Measurements from ENCODE around the gene SIRPB2. TPM values are rescaled to one million over a fixed set of nuclear protein-coding genes. Genes with fewer than 3 reads are reported as not detected.
"Not testable (repeated sequence)": the region's sequence is repeated elsewhere in the genome, so short reads cannot be mapped to it uniquely, and the experiment has no call there.

SIRPB2 gene
- total RNA-seq, 1 donor from 2014 or later, result not detected

DNA sequence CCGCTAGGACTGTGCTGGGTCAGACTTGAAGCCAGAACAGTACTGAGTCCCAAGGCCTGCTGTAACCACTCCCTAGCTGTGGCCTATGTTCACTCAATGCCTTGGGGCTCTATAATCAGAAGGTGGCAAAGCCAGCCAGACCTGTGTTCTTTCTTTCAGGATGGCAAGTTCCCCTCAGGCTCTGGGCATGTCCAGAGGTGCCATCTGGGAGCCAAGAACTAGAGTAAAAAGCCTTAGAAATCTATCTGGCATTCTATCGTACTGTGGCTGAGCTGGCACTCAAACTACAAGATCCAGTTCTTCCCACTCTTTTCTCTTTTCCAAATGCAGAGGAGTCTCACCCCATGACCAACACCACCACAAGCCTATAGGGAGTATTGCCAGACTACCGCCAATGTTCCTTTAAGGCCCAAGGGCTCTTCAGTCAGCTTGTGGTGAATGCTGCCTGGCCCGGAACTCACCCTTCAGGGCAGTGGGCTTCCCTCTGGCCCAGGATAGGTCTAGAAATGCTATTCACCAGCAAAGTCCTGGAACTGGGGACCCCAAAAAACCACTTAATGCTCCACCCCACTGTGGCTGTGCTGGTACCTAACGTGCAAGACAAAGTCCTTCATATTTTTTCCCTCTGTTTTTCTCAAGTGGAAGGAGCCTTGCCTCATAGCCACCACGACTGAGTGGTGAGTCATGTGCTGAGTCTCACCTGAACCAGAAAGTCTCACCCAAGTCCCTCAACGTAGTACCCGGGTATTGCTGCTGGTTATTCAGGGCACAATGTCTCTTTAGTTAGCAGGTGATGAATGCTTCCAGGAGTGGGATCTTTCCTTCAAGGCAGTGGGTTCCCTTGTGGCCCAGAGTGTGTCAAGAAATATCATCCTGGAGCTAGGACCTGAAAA, 8.6 kb upstream of the SIRPB2 start:
- H3K36me3 ChIP-seq (ENCODE audit: control insufficient read depth, insufficient read depth, low read length), result no peaks in the 10 kb centered on the region
- no peaks in the 10 kb centered on the region for H3K27me3 ChIP-seq (ENCODE audit: control insufficient read depth, insufficient read depth, low read length)
- no peak for DNase-seq (ENCODE audit: low read depth)
- TF ChIP-seq, protein P1, sequence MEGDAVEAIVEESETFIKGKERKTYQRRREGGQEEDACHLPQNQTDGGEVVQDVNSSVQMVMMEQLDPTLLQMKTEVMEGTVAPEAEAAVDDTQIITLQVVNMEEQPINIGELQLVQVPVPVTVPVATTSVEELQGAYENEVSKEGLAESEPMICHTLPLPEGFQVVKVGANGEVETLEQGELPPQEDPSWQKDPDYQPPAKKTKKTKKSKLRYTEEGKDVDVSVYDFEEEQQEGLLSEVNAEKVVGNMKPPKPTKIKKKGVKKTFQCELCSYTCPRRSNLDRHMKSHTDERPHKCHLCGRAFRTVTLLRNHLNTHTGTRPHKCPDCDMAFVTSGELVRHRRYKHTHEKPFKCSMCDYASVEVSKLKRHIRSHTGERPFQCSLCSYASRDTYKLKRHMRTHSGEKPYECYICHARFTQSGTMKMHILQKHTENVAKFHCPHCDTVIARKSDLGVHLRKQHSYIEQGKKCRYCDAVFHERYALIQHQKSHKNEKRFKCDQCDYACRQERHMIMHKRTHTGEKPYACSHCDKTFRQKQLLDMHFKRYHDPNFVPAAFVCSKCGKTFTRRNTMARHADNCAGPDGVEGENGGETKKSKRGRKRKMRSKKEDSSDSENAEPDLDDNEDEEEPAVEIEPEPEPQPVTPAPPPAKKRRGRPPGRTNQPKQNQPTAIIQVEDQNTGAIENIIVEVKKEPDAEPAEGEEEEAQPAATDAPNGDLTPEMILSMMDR (IDR thresholded peaks at IDR 0.05; ENCODE audit: insufficient read depth, low read length, poor library complexity, severe bottlenecking), result no peak
- H3K4me3 ChIP-seq (ENCODE audit: low read depth, low read length), result no peak overlapping the region

DNA sequence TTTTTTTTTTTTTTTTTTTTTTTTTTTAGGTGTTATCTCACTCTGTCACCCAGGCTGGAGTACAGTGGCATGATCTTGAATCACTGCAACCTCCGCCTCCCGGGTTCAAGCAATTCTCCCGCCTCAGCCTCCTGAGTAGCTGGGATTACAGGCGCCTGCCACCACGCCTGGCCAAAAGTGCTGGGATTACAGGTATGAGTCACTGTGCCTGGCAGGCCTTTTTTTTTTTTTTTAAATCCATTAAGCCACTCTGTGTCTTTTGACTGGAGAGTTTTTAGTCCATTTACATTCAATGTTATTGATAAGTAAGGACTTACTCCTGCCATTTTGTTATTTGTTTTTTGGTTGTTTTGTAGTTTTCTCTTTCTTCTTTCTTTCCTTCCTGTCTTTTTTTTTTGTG, 6.2 kb upstream of the SIRPB2 start:
- DNase-seq (ENCODE audit: low read depth); H3K36me3 ChIP-seq (ENCODE audit: control insufficient read depth, insufficient read depth, low read length); H3K4me3 ChIP-seq (ENCODE audit: low read depth, low read length): not testable (repeated sequence)

DNA sequence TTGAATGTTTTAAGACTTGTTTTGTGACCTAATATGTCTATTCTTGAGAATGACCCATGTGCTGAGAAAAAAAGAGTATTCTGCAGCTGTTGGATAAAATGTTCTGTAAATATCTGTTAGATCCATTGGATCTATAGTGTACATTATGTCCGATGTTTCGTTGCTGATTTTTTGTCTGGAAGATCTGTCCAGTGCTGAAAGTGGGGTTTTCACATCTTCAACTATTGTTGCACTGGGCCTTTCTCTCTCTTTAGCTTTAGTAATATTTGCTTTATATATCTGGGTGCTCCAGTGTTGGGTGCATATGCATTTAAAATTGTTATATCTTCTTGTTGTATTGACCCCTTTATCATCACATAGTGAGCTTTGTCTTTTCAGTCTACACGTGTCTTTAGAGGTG, 5.7 kb upstream of the SIRPB2 start:
- no peak overlapping the region for H3K4me3 ChIP-seq (ENCODE audit: low read depth, low read length)
- no peak for DNase-seq (ENCODE audit: low read depth)
- no peaks in the 10 kb centered on the region for H3K27me3 ChIP-seq (ENCODE audit: control insufficient read depth, insufficient read depth, low read length)
- TF ChIP-seq, protein P1 (IDR thresholded peaks at IDR 0.05; ENCODE audit: insufficient read depth, low read length, poor library complexity, severe bottlenecking), result no peak
- no peaks in the 10 kb centered on the region for H3K36me3 ChIP-seq (ENCODE audit: control insufficient read depth, insufficient read depth, low read length)

More for the DNA sequence above, 6.2 kb upstream of the SIRPB2 start:
- H3K27me3 ChIP-seq (ENCODE audit: control insufficient read depth, insufficient read depth, low read length), result not testable (repeated sequence)

DNA sequence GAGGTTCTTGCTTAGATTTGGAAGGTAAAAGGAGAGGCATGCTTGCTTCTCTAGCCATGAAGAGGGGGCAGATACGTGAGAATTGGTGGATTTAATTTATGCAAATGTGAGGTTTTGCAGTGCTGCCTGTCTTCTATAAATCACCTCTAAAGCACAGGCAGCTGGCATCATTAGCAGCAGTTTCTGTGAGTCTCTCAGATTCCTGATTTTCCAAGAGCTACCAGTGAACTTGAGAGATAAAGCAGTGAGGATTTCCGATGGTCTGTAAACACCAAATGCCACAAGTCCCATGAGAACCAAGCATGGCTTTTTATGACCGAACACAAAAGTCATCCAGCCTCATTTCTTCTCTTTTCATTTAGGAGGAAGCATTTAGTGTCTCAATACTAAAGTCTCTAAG, 3.2 kb upstream of the SIRPB2 start:
- TF ChIP-seq, protein P1 (IDR thresholded peaks at IDR 0.05; ENCODE audit: insufficient read depth, low read length, poor library complexity, severe bottlenecking), result no peak
- Histone ChIP-seq H3K4me3 (ENCODE audit: low read depth, low read length) (no peak overlapping the region), H3K27me3 (ENCODE audit: control insufficient read depth, insufficient read depth, low read length) (no peaks in the 10 kb centered on the region), H3K36me3 (ENCODE audit: control insufficient read depth, insufficient read depth, low read length) (no peaks in the 10 kb centered on the region)
- no peak for DNase-seq (ENCODE audit: low read depth)

DNA sequence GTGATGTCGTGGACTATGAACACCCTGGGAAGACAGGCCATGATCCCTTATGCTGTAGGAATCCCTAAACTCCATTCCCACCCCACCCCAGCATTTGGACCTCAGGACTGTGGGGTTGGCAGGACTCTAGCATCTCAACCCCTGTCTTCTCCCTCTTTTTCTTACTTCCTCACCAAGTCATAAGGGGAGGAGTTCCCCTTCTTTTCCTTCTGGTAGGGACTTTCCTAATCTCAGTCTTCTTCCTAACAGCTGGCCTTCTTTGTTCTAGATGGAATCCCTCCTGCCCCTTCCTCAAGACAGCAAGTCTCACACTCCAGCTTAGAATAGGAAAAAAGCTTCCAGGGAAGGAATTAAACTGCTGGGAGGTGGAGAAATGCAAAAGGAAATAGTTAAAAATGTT, 2.3 kb upstream of the SIRPB2 start:
- Histone ChIP-seq H3K36me3 (ENCODE audit: control insufficient read depth, insufficient read depth, low read length) (no peaks in the 10 kb centered on the region), H3K27me3 (ENCODE audit: control insufficient read depth, insufficient read depth, low read length) (no peaks in the 10 kb centered on the region), H3K4me3 (ENCODE audit: low read depth, low read length) (no peak overlapping the region)
- no peak for DNase-seq (ENCODE audit: low read depth)
- TF ChIP-seq, protein P1 (IDR thresholded peaks at IDR 0.05; ENCODE audit: insufficient read depth, low read length, poor library complexity, severe bottlenecking), result no peak

DNA sequence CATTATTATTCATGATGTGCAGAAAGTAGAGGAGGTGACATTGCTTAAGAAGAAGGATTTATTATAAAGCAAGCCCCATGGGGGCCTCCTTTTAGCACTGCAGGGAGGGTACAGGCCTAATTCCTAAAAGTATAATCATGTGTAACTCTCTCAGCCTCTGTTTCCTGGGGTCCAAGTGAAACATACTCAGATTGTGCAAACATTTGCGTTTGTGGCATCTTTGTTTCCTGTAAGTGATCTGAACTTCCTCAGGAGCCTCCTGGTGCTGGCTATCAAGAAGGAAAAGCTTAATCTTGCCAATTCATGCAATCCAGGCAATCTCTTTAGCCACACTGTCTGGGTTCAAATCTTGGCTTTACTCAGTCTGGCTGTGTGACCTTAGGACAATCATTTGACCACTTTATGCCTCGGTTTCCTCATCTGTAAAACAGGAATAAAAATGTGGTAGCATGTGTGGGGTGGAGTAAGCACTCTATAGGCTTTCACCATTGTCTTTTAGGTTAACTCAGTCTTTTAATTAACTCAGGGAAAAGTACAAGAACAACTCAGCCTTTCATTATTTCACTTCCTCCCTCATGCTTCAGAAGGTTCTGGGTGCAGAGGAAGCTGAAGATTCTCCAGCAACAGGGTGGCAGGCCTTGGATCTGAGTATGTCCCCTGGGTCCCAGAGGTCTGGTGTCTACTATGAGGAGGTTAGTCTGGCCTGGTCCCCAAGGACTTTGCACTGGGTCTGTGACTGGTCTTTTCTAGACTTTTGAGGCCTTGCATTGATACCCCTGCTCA, 831 bp upstream of the SIRPB2 start:
- H3K27me3 ChIP-seq (ENCODE audit: control insufficient read depth, insufficient read depth, low read length), result no peaks in the 10 kb centered on the region
- TF ChIP-seq, protein P1 (IDR thresholded peaks at IDR 0.05; ENCODE audit: insufficient read depth, low read length, poor library complexity, severe bottlenecking), result no peak
- no peak overlapping the region for H3K4me3 ChIP-seq (ENCODE audit: low read depth, low read length)
- DNase-seq (ENCODE audit: low read depth), result no peak
- no peaks in the 10 kb centered on the region for H3K36me3 ChIP-seq (ENCODE audit: control insufficient read depth, insufficient read depth, low read length)
